HUDEP-2 (cell line): ENCODE results near the gene TRAF3IP1.

Experiments
- DNase-seq, 76 experiments: peaks; one replicate each; lab custom pipeline; 2025; ENCODE audit not compliant: unreplicated experiment in 76 of 76; lab: John Stamatoyannopoulos, UW

TRAF3IP1 gene

GRCh38 chr2:238286987-238287736 is 33.2 kb upstream of the TRAF3IP1 start:
- peak in 3 of 76 experiments; percentile 11 to 19 (median 15) for DNase-seq

- DNase-seq = peak in 33 of 76 experiments; percentile 7 to 67 (median 32)
Observed at GRCh38 chr2:238287737-238288649, 32.3 kb upstream of the TRAF3IP1 start, which contains the start of gene PER2. PER2 (minus strand) TSS chr2:238288610; CDS start chr2:238277936, 10,674 bp downstream.

GRCh38 chr2:238288650-238289573 is 31.4 kb upstream of the TRAF3IP1 start:
- DNase-seq = peak; percentile 26 to 98 (median 95)

- DNase-seq = no peak
Observed at GRCh38 chr2:238289574-238289973, 30.7 kb upstream of the TRAF3IP1 start.

- peak in 4 of 76 experiments; percentile 3 to 45 (median 13) for DNase-seq
Observed at GRCh38 chr2:238290091-238290509, 30.2 kb upstream of the TRAF3IP1 start.

- DNase-seq = peak in 45 of 76 experiments; percentile 4 to 62 (median 32)
Observed at GRCh38 chr2:238290715-238291549, 29.4 kb upstream of the TRAF3IP1 start.

GRCh38 chr2:238291550-238292281 is 28.6 kb upstream of the TRAF3IP1 start:
- no peak for DNase-seq

- DNase-seq = no peak
Observed at GRCh38 chr2:238294046-238294392, 26.3 kb upstream of the TRAF3IP1 start.

- DNase-seq = no peak
Observed at GRCh38 chr2:238294393-238295143, 25.8 kb upstream of the TRAF3IP1 start.

- no peak for DNase-seq
Observed at GRCh38 chr2:238295144-238296112, 24.9 kb upstream of the TRAF3IP1 start.

GRCh38 chr2:238296638-238297457 is 23.5 kb upstream of the TRAF3IP1 start:
- no peak for DNase-seq

GRCh38 chr2:238299803-238300202 is 20.5 kb upstream of the TRAF3IP1 start:
- DNase-seq = no peak

GRCh38 chr2:238302087-238302486 is 18.2 kb upstream of the TRAF3IP1 start:
- DNase-seq = no peak

GRCh38 chr2:238302751-238303150 is 17.6 kb upstream of the TRAF3IP1 start:
- no peak for DNase-seq

GRCh38 chr2:238304116-238304515 is 16.2 kb upstream of the TRAF3IP1 start:
- DNase-seq = no peak
